ENCODE measurements around the gene PITPNC1. TPM values are rescaled to one million over a fixed set of nuclear protein-coding genes. Genes with fewer than 3 reads are reported as not detected.
A peak's percentile ranks its signal among the peaks of the same experiment; 100 is the strongest.

Gene PITPNC1
- total and polyA plus RNA-seq, 2 donors (not counting 1 experiment from before 2014, with no cell fraction given): 5.8 to 7.1 TPM

- Histone ChIP-seq H3K9me3 (ENCODE audit: control insufficient read depth, insufficient read depth, low read depth, low read length) (no peaks in the 10 kb centered on the region), H4K20me1 (ENCODE audit: control insufficient read depth, extremely low read depth, insufficient read depth, low read length) (no peaks in the 10 kb centered on the region), H3K9ac (ENCODE audit: insufficient read depth, low read length) (peak overlapping the region; percentile 56), H3K4me3 (replicated peaks in 1 of 4; ENCODE audit: control extremely low read depth in 1 of 4, insufficient read depth in 1 of 4, low read depth in 3 of 4, low read length in 4 of 4) (peak overlapping the region; percentile 33 to 48 (median 44)), H3K4me1 (ENCODE audit: control insufficient read depth, extremely low read depth, insufficient read depth, low read length) (peaks cover 17% of the 10 kb centered on the region), H3K27ac (ENCODE audit: insufficient read depth, low read length) (peak overlapping the region; percentile 92), H3K4me2 (ENCODE audit: extremely low read depth, insufficient read depth, low read length) (peak overlapping the region; percentile 81), H2AFZ (ENCODE audit: low read length) (no peak overlapping the region), H3K36me3 (ENCODE audit: control insufficient read depth, insufficient read depth, low read length) (no peaks in the 10 kb centered on the region), H3K27me3 (ENCODE audit: control insufficient read depth, insufficient read depth, low read length) (no peaks in the 10 kb centered on the region), H3K79me2 (ENCODE audit: control insufficient read depth, insufficient read depth, low read length) (no peaks in the 10 kb centered on the region)
- peak; percentile 98 to 99 for DNase-seq (ENCODE audit: low read depth in 2 of 2)
- TF ChIP-seq EZH2 (IDR thresholded peaks at IDR 0.05; ENCODE audit: low read length, missing control alignments) (no peak), CTCF (conservative IDR thresholded peaks at IDR 0.05 in 1 of 2, IDR thresholded peaks at IDR 0.05 in 1 of 2; ENCODE audit: low read depth in 1 of 2, low read length in 2 of 2) (no peak)
Measured at GRCh38 chr17:67491009-67491680, 114.1 kb downstream of the PITPNC1 start.

- Histone ChIP-seq H3K4me2 (ENCODE audit: extremely low read depth, insufficient read depth, low read length) (no peak overlapping the region), H3K79me2 (ENCODE audit: control insufficient read depth, insufficient read depth, low read length) (no peaks in the 10 kb centered on the region), H3K27ac (ENCODE audit: insufficient read depth, low read length) (peak overlapping the region; percentile 57), H3K9me3 (ENCODE audit: control insufficient read depth, insufficient read depth, low read depth, low read length) (no peaks in the 10 kb centered on the region), H2AFZ (ENCODE audit: low read length) (no peak overlapping the region), H3K9ac (ENCODE audit: insufficient read depth, low read length) (no peak overlapping the region), H3K4me3 (replicated peaks in 1 of 4; ENCODE audit: control extremely low read depth in 1 of 4, insufficient read depth in 1 of 4, low read depth in 3 of 4, low read length in 4 of 4) (no peak overlapping the region), H3K4me1 (ENCODE audit: control insufficient read depth, extremely low read depth, insufficient read depth, low read length) (peaks cover 17% of the 10 kb centered on the region), H4K20me1 (ENCODE audit: control insufficient read depth, extremely low read depth, insufficient read depth, low read length) (no peaks in the 10 kb centered on the region), H3K36me3 (ENCODE audit: control insufficient read depth, insufficient read depth, low read length) (no peaks in the 10 kb centered on the region), H3K27me3 (ENCODE audit: control insufficient read depth, insufficient read depth, low read length) (no peaks in the 10 kb centered on the region)
- TF ChIP-seq EZH2 (IDR thresholded peaks at IDR 0.05; ENCODE audit: low read length, missing control alignments) (no peak), CTCF (conservative IDR thresholded peaks at IDR 0.05 in 1 of 2, IDR thresholded peaks at IDR 0.05 in 1 of 2; ENCODE audit: low read depth in 1 of 2, low read length in 2 of 2) (no peak)
- DNase-seq (ENCODE audit: low read depth in 2 of 2): no peak
Measured at GRCh38 chr17:67491681-67492024, 114.6 kb downstream of the PITPNC1 start.

DNA sequence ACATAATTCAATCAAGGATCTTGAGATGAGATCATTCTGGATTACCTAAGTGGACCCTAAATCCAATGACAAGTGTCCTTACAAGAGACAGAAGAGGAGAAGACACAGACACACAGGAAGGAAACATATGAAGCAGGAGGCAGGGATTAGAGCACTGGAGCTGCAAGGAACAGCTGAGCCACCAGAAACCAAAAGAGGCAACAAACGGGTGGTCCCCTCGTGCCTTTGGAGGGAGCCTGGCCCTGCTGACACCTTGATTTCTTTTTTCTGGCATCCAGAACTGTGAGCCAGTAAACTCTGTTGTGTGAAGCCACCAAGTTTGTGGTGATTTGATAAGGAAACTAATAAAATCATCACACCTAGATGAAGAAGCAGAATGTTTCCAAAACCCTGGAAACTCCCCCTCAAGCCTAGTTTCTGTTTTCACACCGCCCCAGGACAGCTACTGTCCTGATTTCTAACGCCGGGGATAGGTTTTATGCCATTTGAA is 115.2 kb downstream of the PITPNC1 start:
- Histone ChIP-seq H3K9ac (ENCODE audit: insufficient read depth, low read length) (no peak overlapping the region), H3K9me3 (ENCODE audit: control insufficient read depth, insufficient read depth, low read depth, low read length) (no peaks in the 10 kb centered on the region), H3K4me2 (ENCODE audit: extremely low read depth, insufficient read depth, low read length) (no peak overlapping the region), H3K4me3 (replicated peaks in 1 of 4; ENCODE audit: control extremely low read depth in 1 of 4, insufficient read depth in 1 of 4, low read depth in 3 of 4, low read length in 4 of 4) (no peak overlapping the region), H4K20me1 (ENCODE audit: control insufficient read depth, extremely low read depth, insufficient read depth, low read length) (no peaks in the 10 kb centered on the region), H3K36me3 (ENCODE audit: control insufficient read depth, insufficient read depth, low read length) (no peaks in the 10 kb centered on the region), H3K4me1 (ENCODE audit: control insufficient read depth, extremely low read depth, insufficient read depth, low read length) (peaks cover 17% of the 10 kb centered on the region), H3K27ac (ENCODE audit: insufficient read depth, low read length) (peak overlapping the region; percentile 16), H3K79me2 (ENCODE audit: control insufficient read depth, insufficient read depth, low read length) (no peaks in the 10 kb centered on the region), H3K27me3 (ENCODE audit: control insufficient read depth, insufficient read depth, low read length) (no peaks in the 10 kb centered on the region), H2AFZ (ENCODE audit: low read length) (no peak overlapping the region)
- DNase-seq (ENCODE audit: low read depth in 2 of 2): no peak
- TF ChIP-seq CTCF (conservative IDR thresholded peaks at IDR 0.05 in 1 of 2, IDR thresholded peaks at IDR 0.05 in 1 of 2; ENCODE audit: low read depth in 1 of 2, low read length in 2 of 2): no peak
- no peak for TF ChIP-seq EZH2 (IDR thresholded peaks at IDR 0.05; ENCODE audit: low read length, missing control alignments)

Data from fibroblast of lung (primary cell).